OCI-LY1 (cell line): ENCODE results near the gene CC2D2A.

Source experiments
- EZH2 ChIP-seq: fragments of 200-600 bp; sonication (generic), shearing (Covaris generic); IDR thresholded peaks from 2 replicates; pipeline ENCODE4 v1.8.0; 2017; ENCODE audit warnings: borderline replicate concordance, mixed run types, mild to moderate bottlenecking, antibody characterized with exemption, low read length, moderate library complexity, mixed read lengths
- TF ChIP-seq, protein P1 (sequence below): fragments of 200-600 bp; sonication (generic), shearing (Covaris generic); IDR thresholded peaks from 2 replicates; pipeline ENCODE4 v1.5.1; 2017; ENCODE audit warnings: mild to moderate bottlenecking, antibody characterized with exemption, low read length, moderate library complexity, mixed read lengths

DNA sequence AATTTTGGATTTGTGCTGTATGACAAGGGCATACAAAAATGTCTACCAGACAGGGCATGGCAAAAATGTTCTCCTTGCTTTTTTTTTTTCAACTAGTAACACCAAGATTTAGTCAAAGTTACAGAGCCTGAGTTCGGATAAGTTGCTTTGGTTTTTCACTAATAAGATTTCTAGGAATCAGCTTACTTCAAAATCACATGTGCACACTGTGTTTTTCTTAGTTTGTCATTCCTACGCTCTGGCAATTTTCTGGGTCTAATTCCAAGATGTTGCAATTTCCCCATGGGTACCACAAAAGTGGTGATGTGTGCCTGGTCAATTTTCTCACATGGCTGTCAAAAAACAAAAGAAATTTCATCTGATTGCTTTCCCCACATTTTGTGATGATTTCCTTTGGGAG lies 35.6 kb upstream of the CC2D2A start:
- TF ChIP-seq, protein P1, sequence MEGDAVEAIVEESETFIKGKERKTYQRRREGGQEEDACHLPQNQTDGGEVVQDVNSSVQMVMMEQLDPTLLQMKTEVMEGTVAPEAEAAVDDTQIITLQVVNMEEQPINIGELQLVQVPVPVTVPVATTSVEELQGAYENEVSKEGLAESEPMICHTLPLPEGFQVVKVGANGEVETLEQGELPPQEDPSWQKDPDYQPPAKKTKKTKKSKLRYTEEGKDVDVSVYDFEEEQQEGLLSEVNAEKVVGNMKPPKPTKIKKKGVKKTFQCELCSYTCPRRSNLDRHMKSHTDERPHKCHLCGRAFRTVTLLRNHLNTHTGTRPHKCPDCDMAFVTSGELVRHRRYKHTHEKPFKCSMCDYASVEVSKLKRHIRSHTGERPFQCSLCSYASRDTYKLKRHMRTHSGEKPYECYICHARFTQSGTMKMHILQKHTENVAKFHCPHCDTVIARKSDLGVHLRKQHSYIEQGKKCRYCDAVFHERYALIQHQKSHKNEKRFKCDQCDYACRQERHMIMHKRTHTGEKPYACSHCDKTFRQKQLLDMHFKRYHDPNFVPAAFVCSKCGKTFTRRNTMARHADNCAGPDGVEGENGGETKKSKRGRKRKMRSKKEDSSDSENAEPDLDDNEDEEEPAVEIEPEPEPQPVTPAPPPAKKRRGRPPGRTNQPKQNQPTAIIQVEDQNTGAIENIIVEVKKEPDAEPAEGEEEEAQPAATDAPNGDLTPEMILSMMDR: no peak
- no peak for TF ChIP-seq EZH2
